GM12878 (cell line): ENCODE measurements around the gene RPRD1B. TPM values are rescaled to one million over a fixed set of nuclear protein-coding genes. Genes with fewer than 3 reads are reported as not detected.

Source experiments
- ATAC-seq: fragments of 200-7000 bp; cut with Tn5 transposase; 3 replicates; pipeline ENCODE4 v1.9.1; 2020; ENCODE audit warnings: mild to moderate bottlenecking, moderate library complexity
- BruUV-seq: library from RNA; stranded (reverse); fragments of 400-500 nt; replicated peaks from 2 replicates; lab custom pipeline; 2021; lab: Mats Ljungman, UMichigan
- CTCF ChIA-PET: fragments of 300-600 bp; sonication (Branson Sonifier 250); formaldehyde crosslinking; extraction: SDS; loops from one replicate; lab custom pipeline; 2021; ENCODE audit warnings: inconsistent platforms; lab: Yijun Ruan, JAX
- POLR2A ChIA-PET: fragments of 350-600 bp; formaldehyde crosslinking; extraction: SDS; loops from one replicate; lab custom pipeline; 2021; ENCODE audit warnings: inconsistent platforms; lab: Charles Lee
- RAD21 ChIA-PET: fragments of 300-600 bp; sonication (Branson Sonifier 250); formaldehyde crosslinking; loops from one replicate; lab custom pipeline; 2023; ENCODE audit warnings: antibody characterized with exemption; ENCODE audit not compliant: unreplicated experiment; lab: Charles Lee
- SMC1A ChIA-PET: fragments of 300-600 bp; sonication (Branson Sonifier 250); formaldehyde crosslinking; loops from one replicate; lab custom pipeline; 2023; ENCODE audit not compliant: unreplicated experiment, uncharacterized antibody; lab: Charles Lee
- DNase-seq: peaks from one replicate; pipeline ENCODE4 v3.0.0-alpha.2; 2011; ENCODE audit warnings: low read depth, low spot score
- FAIRE-seq: peaks from 3 replicates; lab custom pipeline; 2011; peaks lifted over from hg19 to GRCh38; lab: Jason Lieb, UNC
- H2AFZ ChIP-seq: 2 replicates; pipeline ENCODE4 v1.6.0; 2011; ENCODE audit warnings: low read depth, low read length, control low read depth; ENCODE audit not compliant: control insufficient read depth
- H3K27ac ChIP-seq: 2 replicates; pipeline ENCODE4 v1.5.1; 2011; ENCODE audit warnings: control low read depth; ENCODE audit not compliant: control insufficient read depth, insufficient read depth
- H3K27me3 ChIP-seq, 2 experiments: replicated peaks in 1 of 2; 2 replicates each; pipeline versions ENCODE4 v1.6.0 to v1.6.1; 2011; ENCODE audit warnings: low read length in 1 of 2; ENCODE audit not compliant: control insufficient read depth in 2 of 2, insufficient read depth in 2 of 2
- H3K36me3 ChIP-seq, 2 experiments: 2 replicates each; pipeline ENCODE4 v1.5.1; 2011; ENCODE audit warnings: low read length in 1 of 2; ENCODE audit not compliant: control insufficient read depth in 2 of 2, insufficient read depth in 2 of 2
- H3K4me1 ChIP-seq: 2 replicates; pipeline ENCODE4 v1.6.1; 2011; ENCODE audit warnings: mild to moderate bottlenecking, low read length, moderate library complexity, mixed read lengths; ENCODE audit not compliant: control insufficient read depth, insufficient read depth
- H3K4me2 ChIP-seq: 2 replicates; pipeline ENCODE4 v1.6.0; 2011; ENCODE audit warnings: control low read depth; ENCODE audit not compliant: control insufficient read depth, insufficient read depth
- H3K4me3 ChIP-seq: fragments of 200-600 bp; sonication (generic); 2 replicates; pipeline ENCODE4 v1.5.1; 2016
- H3K79me2 ChIP-seq: 2 replicates; pipeline ENCODE4 v1.6.0; 2011; ENCODE audit warnings: low read length; ENCODE audit not compliant: control insufficient read depth, insufficient read depth
- H3K9ac ChIP-seq: 2 replicates; pipeline ENCODE4 v1.8.0; 2011; ENCODE audit warnings: low read length, control low read depth, mixed read lengths; ENCODE audit not compliant: control insufficient read depth, insufficient read depth
- H3K9me3 ChIP-seq: replicated peaks from 3 replicates; pipeline ENCODE4 v1.5.1; 2011; ENCODE audit warnings: mild to moderate bottlenecking, low read length; ENCODE audit not compliant: control insufficient read depth, insufficient read depth
- H4K20me1 ChIP-seq: 2 replicates; pipeline ENCODE4 v1.6.0; 2011; ENCODE audit not compliant: control insufficient read depth, insufficient read depth
- BHLHE40 ChIP-seq, 2 experiments: fragments of 450-650 bp in 1 of 2; IDR thresholded peaks; 2 replicates each; pipeline ENCODE4 v1.6.1; 2011 to 2017; ENCODE audit warnings: low read depth in 2 of 2, borderline replicate concordance in 1 of 2, improper control_type of control experiment in 1 of 2, low read length in 1 of 2, mild to moderate bottlenecking in 1 of 2
- CTCF ChIP-seq, 3 experiments: IDR thresholded peaks in 2 of 3; conservative IDR thresholded peaks in 1 of 3; 2 replicates each; pipeline ENCODE4 v1.5.1; 2011; ENCODE audit warnings: low read depth in 3 of 3, low read length in 3 of 3, mild to moderate bottlenecking in 3 of 3, control low read depth in 2 of 3, moderate library complexity in 2 of 3, inconsistent platforms in 1 of 3, mixed read lengths in 1 of 3; ENCODE audit not compliant: control insufficient read depth in 2 of 3, insufficient read depth in 1 of 3; ENCODE audit errors: extremely low read depth in 1 of 3
- HDGF ChIP-seq: fragments of 450-650 bp; IDR thresholded peaks from 2 replicates; pipeline ENCODE4 v1.6.1; 2016; ENCODE audit warnings: antibody characterized with exemption
- MEF2B ChIP-seq: fragments of 450-650 bp; IDR thresholded peaks from 2 replicates; pipeline ENCODE4 v1.6.1; 2018; ENCODE audit warnings: mild to moderate bottlenecking, moderate library complexity; ENCODE audit not compliant: partially characterized antibody, poor library complexity, severe bottlenecking
- NR2F1 ChIP-seq: fragments of 450-650 bp; conservative IDR thresholded peaks from 2 replicates; pipeline ENCODE4 v1.6.1; 2017; ENCODE audit warnings: mild to moderate bottlenecking
- SKIL ChIP-seq: fragments of 450-650 bp; IDR thresholded peaks from 2 replicates; pipeline ENCODE4 v1.6.1; 2017; ENCODE audit warnings: mild to moderate bottlenecking, low read depth, inconsistent platforms; ENCODE audit not compliant: poor library complexity, severe bottlenecking
- SMC3 ChIP-seq: IDR thresholded peaks from 2 replicates; pipeline ENCODE4 v1.6.1; 2011; ENCODE audit warnings: low read length, improper control_type of control experiment, borderline replicate concordance
- YY1 ChIP-seq: IDR thresholded peaks from 2 replicates; pipeline ENCODE4 v1.6.1; 2011; ENCODE audit warnings: low read depth, mild to moderate bottlenecking, low read length
- ZBED1 ChIP-seq: IDR thresholded peaks from 2 replicates; pipeline ENCODE4 v1.6.1; 2016; ENCODE audit warnings: borderline replicate concordance
- WGBS: methylation state at CpG from one replicate; pipeline ENCODE4 v1.1.6; 2016; ENCODE audit warnings: low lambda C conversion rate; ENCODE audit not compliant: insufficient replicate concordance, insufficient coverage; ENCODE audit errors: missing lambda C conversion rate; 5-methylcytosine and 5-hydroxymethylcytosine counted together
- in situ Hi-C: fragments of 300-500 bp; cut with MboI; formaldehyde crosslinking; loops from 9 replicates; pipeline ENCODE4 v1.14.3; 2018; ENCODE audit warnings: mixed read lengths
- intact Hi-C: fragments of 100-400 bp; cut with micrococcal nuclease; formaldehyde crosslinking; loops from one replicate; pipeline ENCODE4 v1.14.2; 2022; ENCODE audit not compliant: unreplicated experiment
- polyA plus RNA-seq, 11 experiments: library from polyadenylated mRNA; depleted of rRNA in 4 of 11; unstranded in 6 of 11; stranded (reverse) in 5 of 11; fragments of >200 nt; fragmentation: Nextera tagmentation in 4 of 11; fragmentation: Illumina TruSeq in 1 of 11; extraction: Ambion mirVana in 4 of 11; extraction: Trizol in 1 of 11; gene quantifications; 1 replicate in 1 of 11; 2 replicates in 10 of 11; pipeline versions ENCODE4 v1.2.1 to v1.2.3, GENCODE V29; 2011 to 2016; ENCODE audit warnings: inconsistent platforms in 2 of 11, missing spikeins in 2 of 11, low read depth in 1 of 11
- total RNA-seq, 4 experiments: library from RNA; depleted of rRNA in 3 of 4; stranded (reverse); fragments of >200 nt in 3 of 4; fragmentation: Illumina TruSeq in 1 of 4; extraction: Trizol in 1 of 4; gene quantifications; 2 replicates each; pipeline versions ENCODE4 v1.2.1 to v1.2.3, GENCODE V29; 2013 to 2021
- TF ChIP-seq, protein P1 (sequence below): fragments of 450-650 bp; IDR thresholded peaks from 2 replicates; pipeline ENCODE4 v1.6.1; 2017; ENCODE audit warnings: mild to moderate bottlenecking, moderate library complexity
- TF ChIP-seq, protein P2 (sequence below): fragments of 450-650 bp; IDR thresholded peaks from 2 replicates; pipeline ENCODE4 v1.6.1; 2016; ENCODE audit warnings: mild to moderate bottlenecking

The RPRD1B gene
- total and polyA plus RNA-seq, 10 of the 15 experiments (the other 5 are each of a cell fraction or from before 2014, with no cell fraction given): 5.2 to 40.2 (median 30.0) TPM

DNA sequence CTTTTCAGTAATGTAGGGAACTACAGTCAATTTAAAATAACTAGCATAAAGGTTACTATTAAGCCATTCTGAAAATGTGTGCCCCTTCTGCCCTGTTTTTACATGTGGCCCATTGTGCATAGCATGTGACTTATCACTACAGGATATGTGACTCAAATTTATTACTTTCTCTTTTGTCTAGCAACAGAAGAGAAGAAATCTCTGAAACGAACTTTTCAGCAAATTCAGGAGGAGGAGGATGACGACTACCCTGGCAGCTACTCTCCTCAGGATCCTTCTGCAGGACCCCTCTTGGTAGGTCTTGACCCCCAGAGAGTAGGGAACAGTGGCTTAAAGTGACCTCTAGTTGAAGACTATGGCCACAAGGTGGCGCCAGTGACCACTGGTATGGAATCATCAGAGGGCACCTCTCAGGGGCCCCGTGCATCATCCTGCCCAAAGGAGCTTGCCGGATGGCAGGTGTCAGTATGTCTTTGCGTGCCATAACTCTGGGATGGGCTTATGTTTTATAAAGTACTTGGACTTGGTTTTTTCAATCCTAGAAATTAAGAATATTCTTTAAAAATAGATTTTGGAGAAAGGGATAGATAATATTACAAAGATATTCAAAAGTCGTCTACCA, 23.9 kb downstream of the RPRD1B start:
- Histone ChIP-seq H3K4me1 (peaks cover 19% of the 10 kb centered on the region), H3K27ac (no peak overlapping the region), H3K36me3 (peaks cover 12 to 48% of the 10 kb centered on the region in 2 experiments), H3K27me3 (no peaks in the 10 kb centered on the region), H3K4me2 (no peak overlapping the region; the same call in 1 of the 2 replicates), H3K79me2 (peaks cover 14% of the 10 kb centered on the region), H3K4me3 (no peak overlapping the region), H3K9ac (no peak overlapping the region), H2AFZ (no peak overlapping the region), H4K20me1 (no peaks in the 10 kb centered on the region), H3K9me3 (peaks cover 2% of the 10 kb centered on the region; the same call in 1 of the 3 replicates)
- no peak for DNase-seq
- RAD21 ChIA-PET: interaction anchor here (0.6 to 3.0 kb wide), 35 partner anchors 9 to 1212 kb away, joined by 3 to 55 read pairs (median 5); no protein-coding TSS in a partner anchor
- SMC1A ChIA-PET: interaction anchor here (0.6 to 6.1 kb wide), 29 partner anchors 9 to 496 kb away, joined by 3 to 128 read pairs (median 4); no protein-coding TSS in a partner anchor
- intact Hi-C loops (loop anchor here (1.0 to 5.0 kb wide), 4 partner anchors 108 to 495 kb away; partner anchors contain the start of genes TGM2 and VSTM2L), in situ Hi-C loops (loop anchor here (5.0 to 25.0 kb wide), 3 partner anchors 105 to 357 kb away; partner anchors contain the start of gene TGM2)
- FAIRE-seq: peak; percentile 13
- 15% methylated on average over 7 of the region's 7 CpGs for WGBS
- CTCF ChIA-PET: interaction anchor here (0.6 to 19.0 kb wide), 32 partner anchors 8 to 493 kb away, joined by 3 to 404 read pairs (median 5); partner anchors contain the start of genes RPRD1B, TGM2 and TTI1
- BruUV-seq: no TSS peak
- ATAC-seq: peak; percentile 96
- POLR2A ChIA-PET: interaction anchor here (0.7 to 2.1 kb wide), 4 partner anchors 42 to 180 kb away, joined by 3 to 4 read pairs (median 3); no protein-coding TSS in a partner anchor
- TF ChIP-seq, protein P1, sequence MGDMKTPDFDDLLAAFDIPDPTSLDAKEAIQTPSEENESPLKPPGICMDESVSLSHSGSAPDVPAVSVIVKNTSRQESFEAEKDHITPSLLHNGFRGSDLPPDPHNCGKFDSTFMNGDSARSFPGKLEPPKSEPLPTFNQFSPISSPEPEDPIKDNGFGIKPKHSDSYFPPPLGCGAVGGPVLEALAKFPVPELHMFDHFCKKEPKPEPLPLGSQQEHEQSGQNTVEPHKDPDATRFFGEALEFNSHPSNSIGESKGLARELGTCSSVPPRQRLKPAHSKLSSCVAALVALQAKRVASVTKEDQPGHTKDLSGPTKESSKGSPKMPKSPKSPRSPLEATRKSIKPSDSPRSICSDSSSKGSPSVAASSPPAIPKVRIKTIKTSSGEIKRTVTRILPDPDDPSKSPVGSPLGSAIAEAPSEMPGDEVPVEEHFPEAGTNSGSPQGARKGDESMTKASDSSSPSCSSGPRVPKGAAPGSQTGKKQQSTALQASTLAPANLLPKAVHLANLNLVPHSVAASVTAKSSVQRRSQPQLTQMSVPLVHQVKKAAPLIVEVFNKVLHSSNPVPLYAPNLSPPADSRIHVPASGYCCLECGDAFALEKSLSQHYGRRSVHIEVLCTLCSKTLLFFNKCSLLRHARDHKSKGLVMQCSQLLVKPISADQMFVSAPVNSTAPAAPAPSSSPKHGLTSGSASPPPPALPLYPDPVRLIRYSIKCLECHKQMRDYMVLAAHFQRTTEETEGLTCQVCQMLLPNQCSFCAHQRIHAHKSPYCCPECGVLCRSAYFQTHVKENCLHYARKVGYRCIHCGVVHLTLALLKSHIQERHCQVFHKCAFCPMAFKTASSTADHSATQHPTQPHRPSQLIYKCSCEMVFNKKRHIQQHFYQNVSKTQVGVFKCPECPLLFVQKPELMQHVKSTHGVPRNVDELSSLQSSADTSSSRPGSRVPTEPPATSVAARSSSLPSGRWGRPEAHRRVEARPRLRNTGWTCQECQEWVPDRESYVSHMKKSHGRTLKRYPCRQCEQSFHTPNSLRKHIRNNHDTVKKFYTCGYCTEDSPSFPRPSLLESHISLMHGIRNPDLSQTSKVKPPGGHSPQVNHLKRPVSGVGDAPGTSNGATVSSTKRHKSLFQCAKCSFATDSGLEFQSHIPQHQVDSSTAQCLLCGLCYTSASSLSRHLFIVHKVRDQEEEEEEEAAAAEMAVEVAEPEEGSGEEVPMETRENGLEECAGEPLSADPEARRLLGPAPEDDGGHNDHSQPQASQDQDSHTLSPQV: 0 out of 2 replicates have a peak, but pooled peaks have one; percentile 45
- peak; percentile 28 for TF ChIP-seq MEF2B
- peak; percentile 82 for TF ChIP-seq NR2F1
- peak; percentile 89 for TF ChIP-seq SMC3
- TF ChIP-seq YY1: peak; percentile 54; the same call in 1 of the 2 replicates
- peak in 1 of 2 experiments; percentile 23; a peak in 1 of 4 replicates for TF ChIP-seq BHLHE40 (IDR thresholded peaks at IDR 0.05; ENCODE audit: borderline replicate concordance in 1 of 2, low read depth in 2 of 2, low read length in 1 of 2)
- TF ChIP-seq, protein P2, sequence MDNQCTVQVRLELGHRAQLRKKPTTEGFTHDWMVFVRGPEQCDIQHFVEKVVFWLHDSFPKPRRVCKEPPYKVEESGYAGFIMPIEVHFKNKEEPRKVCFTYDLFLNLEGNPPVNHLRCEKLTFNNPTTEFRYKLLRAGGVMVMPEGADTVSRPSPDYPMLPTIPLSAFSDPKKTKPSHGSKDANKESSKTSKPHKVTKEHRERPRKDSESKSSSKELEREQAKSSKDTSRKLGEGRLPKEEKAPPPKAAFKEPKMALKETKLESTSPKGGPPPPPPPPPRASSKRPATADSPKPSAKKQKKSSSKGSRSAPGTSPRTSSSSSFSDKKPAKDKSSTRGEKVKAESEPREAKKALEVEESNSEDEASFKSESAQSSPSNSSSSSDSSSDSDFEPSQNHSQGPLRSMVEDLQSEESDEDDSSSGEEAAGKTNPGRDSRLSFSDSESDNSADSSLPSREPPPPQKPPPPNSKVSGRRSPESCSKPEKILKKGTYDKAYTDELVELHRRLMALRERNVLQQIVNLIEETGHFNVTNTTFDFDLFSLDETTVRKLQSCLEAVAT: 0 out of 2 replicates have a peak, but pooled peaks have one; percentile 11
- peak; percentile 79 to 87 (median 84) for TF ChIP-seq CTCF (IDR thresholded peaks at IDR 0.05 in 2 of 3, conservative IDR thresholded peaks at IDR 0.05 in 1 of 3; ENCODE audit: control insufficient read depth in 2 of 3, extremely low read depth in 1 of 3, insufficient read depth in 1 of 3, low read depth in 3 of 3, low read length in 3 of 3)
- TF ChIP-seq SKIL: peak; percentile 70
- no peak for TF ChIP-seq ZBED1
- TF ChIP-seq HDGF: peak; percentile 57; the same call in 1 of the 2 replicates
